DND-41 (cell line): Measurements from ENCODE around the gene SRGAP3.

Experiments used
- EZH2 ChIP-seq: IDR thresholded peaks from 3 replicates; pipeline ENCODE4 v1.6.1; 2012; ENCODE audit warnings: borderline replicate concordance, low read depth, mild to moderate bottlenecking, moderate library complexity, low read length, inconsistent platforms; ENCODE audit not compliant: severe bottlenecking
- TF ChIP-seq, protein P1 (sequence below): IDR thresholded peaks from 2 replicates; pipeline ENCODE4 v1.5.1; 2012; ENCODE audit warnings: borderline replicate concordance, low read length, moderate library complexity, mild to moderate bottlenecking; ENCODE audit not compliant: poor library complexity, severe bottlenecking; ENCODE audit errors: extremely low read depth

DNA sequence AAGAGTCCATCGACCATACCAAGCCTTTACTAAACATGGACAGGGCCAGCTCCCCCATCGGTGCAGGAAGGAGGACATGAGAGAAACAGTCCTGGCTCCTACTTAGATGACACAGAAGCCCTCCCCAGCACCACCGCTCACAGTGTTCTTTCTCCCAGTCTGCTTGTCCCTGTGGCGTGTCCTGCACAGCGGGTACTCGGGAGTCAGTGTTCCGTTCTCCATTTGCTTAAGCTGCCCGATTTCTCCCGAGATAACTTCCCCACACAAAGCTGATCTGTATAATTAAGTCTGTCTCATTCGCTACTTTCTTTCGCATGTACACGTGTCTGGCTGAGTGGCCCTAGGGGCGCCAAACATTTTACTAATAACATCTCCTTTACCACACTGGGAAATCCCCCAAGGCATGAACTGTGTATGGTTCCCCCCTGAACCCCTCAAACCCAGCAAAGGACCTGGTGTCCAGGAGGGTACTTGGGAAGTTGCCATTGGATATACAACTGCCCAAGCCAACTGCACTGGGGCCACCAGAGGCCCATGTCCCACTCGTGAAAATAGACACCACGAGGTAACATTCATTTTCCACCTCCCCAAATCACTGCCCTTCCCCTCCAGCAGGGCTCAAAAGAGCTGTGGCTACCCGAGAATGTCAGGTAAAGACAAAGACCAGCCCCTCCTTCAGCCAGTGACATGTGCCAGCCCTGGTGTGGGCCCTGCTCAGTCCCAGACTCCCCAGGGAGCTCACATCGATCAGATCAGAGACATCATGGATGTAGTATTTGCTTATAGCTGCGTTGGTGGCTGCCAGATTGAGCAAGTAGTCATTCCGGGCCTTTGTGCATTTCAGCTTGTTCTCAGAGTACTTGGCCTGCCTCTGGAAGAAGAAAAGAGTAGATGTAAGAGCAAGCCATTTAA is 189.7 kb downstream of the SRGAP3 start:
- TF ChIP-seq, protein P1, sequence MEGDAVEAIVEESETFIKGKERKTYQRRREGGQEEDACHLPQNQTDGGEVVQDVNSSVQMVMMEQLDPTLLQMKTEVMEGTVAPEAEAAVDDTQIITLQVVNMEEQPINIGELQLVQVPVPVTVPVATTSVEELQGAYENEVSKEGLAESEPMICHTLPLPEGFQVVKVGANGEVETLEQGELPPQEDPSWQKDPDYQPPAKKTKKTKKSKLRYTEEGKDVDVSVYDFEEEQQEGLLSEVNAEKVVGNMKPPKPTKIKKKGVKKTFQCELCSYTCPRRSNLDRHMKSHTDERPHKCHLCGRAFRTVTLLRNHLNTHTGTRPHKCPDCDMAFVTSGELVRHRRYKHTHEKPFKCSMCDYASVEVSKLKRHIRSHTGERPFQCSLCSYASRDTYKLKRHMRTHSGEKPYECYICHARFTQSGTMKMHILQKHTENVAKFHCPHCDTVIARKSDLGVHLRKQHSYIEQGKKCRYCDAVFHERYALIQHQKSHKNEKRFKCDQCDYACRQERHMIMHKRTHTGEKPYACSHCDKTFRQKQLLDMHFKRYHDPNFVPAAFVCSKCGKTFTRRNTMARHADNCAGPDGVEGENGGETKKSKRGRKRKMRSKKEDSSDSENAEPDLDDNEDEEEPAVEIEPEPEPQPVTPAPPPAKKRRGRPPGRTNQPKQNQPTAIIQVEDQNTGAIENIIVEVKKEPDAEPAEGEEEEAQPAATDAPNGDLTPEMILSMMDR = no peak
- no peak for TF ChIP-seq EZH2
